SK-N-SH treated with all-trans-retinoic acid at 6 μM for 48 hours (cell line): ENCODE results near the gene ZNF519.

Source experiments
- CREB5 ChIP-seq: fragments of 250-450 bp; sonication (Bioruptor Pico); IDR thresholded peaks from 2 replicates; pipeline ENCODE4 v1.5.1; 2020; ENCODE audit warnings: low read depth, mild to moderate bottlenecking, moderate library complexity
- CSDC2 ChIP-seq: fragments of 250-450 bp; sonication (Bioruptor Pico); IDR thresholded peaks from 2 replicates; pipeline ENCODE4 v1.5.0; 2020; ENCODE audit warnings: mild to moderate bottlenecking, moderate library complexity
- PATZ1 ChIP-seq: fragments of 250-450 bp; sonication (Bioruptor Pico); IDR thresholded peaks from 2 replicates; pipeline ENCODE4 v1.8.0; 2020; ENCODE audit warnings: mild to moderate bottlenecking, moderate library complexity, borderline replicate concordance
- PPARA ChIP-seq: fragments of 250-450 bp; sonication (Bioruptor Pico); IDR thresholded peaks from 2 replicates; pipeline ENCODE4 v1.5.0; 2020; ENCODE audit warnings: mild to moderate bottlenecking, borderline replicate concordance
- ZC3H10 ChIP-seq: fragments of 250-450 bp; sonication (Bioruptor Pico); IDR thresholded peaks from 2 replicates; pipeline ENCODE4 v1.5.1; 2021; ENCODE audit warnings: mild to moderate bottlenecking, moderate library complexity
- ZNF565 ChIP-seq: fragments of 450-650 bp; formaldehyde crosslinking; conservative IDR thresholded peaks from 2 replicates; pipeline ENCODE4 v1.5.0; 2020; ENCODE audit warnings: low read depth, mild to moderate bottlenecking, moderate library complexity
- ZNF70 ChIP-seq: fragments of 450-650 bp; formaldehyde crosslinking; IDR thresholded peaks from 2 replicates; pipeline ENCODE4 v1.5.0; 2020; ENCODE audit warnings: mild to moderate bottlenecking, moderate library complexity
- TF ChIP-seq, protein P1 (sequence below): fragments of 250-450 bp; sonication (Bioruptor Pico); IDR thresholded peaks from 2 replicates; pipeline ENCODE4 v1.8.0; 2021; ENCODE audit warnings: low read depth, mild to moderate bottlenecking, moderate library complexity, borderline replicate concordance

- TF ChIP-seq ZC3H10 (no peak), ZNF565 (CRISPR knock-in tag) (no peak), PATZ1 (CRISPR knock-in tag) (no peak), CSDC2 (no peak), ZNF70 (CRISPR knock-in tag) (no peak), CREB5 (CRISPR knock-in tag) (no peak), PPARA (CRISPR knock-in tag) (no peak)
- TF ChIP-seq, protein P1, sequence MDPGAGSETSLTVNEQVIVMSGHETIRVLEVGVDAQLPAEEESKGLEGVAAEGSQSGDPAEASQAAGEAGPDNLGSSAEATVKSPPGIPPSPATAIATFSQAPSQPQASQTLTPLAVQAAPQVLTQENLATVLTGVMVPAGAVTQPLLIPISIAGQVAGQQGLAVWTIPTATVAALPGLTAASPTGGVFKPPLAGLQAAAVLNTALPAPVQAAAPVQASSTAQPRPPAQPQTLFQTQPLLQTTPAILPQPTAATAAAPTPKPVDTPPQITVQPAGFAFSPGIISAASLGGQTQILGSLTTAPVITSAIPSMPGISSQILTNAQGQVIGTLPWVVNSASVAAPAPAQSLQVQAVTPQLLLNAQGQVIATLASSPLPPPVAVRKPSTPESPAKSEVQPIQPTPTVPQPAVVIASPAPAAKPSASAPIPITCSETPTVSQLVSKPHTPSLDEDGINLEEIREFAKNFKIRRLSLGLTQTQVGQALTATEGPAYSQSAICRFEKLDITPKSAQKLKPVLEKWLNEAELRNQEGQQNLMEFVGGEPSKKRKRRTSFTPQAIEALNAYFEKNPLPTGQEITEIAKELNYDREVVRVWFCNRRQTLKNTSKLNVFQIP (CRISPR knock-in tag), result no peak
Observed at GRCh38 chr18:14074187-14074586, 58.0 kb downstream of the ZNF519 start.
